B cell (primary cell): Measurements from ENCODE around the gene THRA. TPM values are rescaled to one million over a fixed set of nuclear protein-coding genes. Genes with fewer than 3 reads are reported as not detected.

Experiments used
- ATAC-seq: fragments of 200-7000 bp; cut with Tn5 transposase; one replicate; pipeline ENCODE4 v1.10.0; 2021; ENCODE audit warnings: low read depth, mild to moderate bottlenecking, moderate number of reproducible peaks, moderate library complexity
- CTCF ChIA-PET: fragments of 350-600 bp; sonication (Branson Sonifier 250); formaldehyde crosslinking; loops from one replicate; lab custom pipeline; 2021; ENCODE audit warnings: antibody characterized with exemption, inconsistent platforms; lab: Charles Lee
- POLR2A ChIA-PET: fragments of 350-600 bp; sonication (Branson Sonifier 250); formaldehyde crosslinking; loops from one replicate; lab custom pipeline; 2021; ENCODE audit warnings: antibody characterized with exemption; lab: Charles Lee
- DNase-seq: peaks from one replicate; pipeline ENCODE4 v3.0.0; 2013
- H2AFZ ChIP-seq: 2 replicates; pipeline ENCODE4 v1.6.1; 2012; ENCODE audit warnings: mild to moderate bottlenecking, low read depth, low read length; ENCODE audit not compliant: insufficient read depth, poor library complexity, severe bottlenecking
- H3K27ac ChIP-seq, 2 donors: 1 replicate in 1 of 2; 2 replicates in 1 of 2; pipeline ENCODE4 v1.5.1; 2012 to 2013; ENCODE audit warnings: low read length in 2 of 2, mild to moderate bottlenecking in 2 of 2, moderate library complexity in 1 of 2
- H3K27me3 ChIP-seq, 4 experiments: fragments of 200-600 bp in 1 of 4; sonication (generic) in 1 of 4; replicated peaks in 1 of 4; 1 replicate in 2 of 4; 2 replicates in 2 of 4; pipeline versions ENCODE4 v1.6.1 to v1.7.0; 2013 to 2016; ENCODE audit warnings: low read length in 3 of 4, mild to moderate bottlenecking in 2 of 4, mixed read lengths in 1 of 4, moderate library complexity in 1 of 4; ENCODE audit not compliant: insufficient read depth in 4 of 4, control insufficient read depth in 3 of 4; ENCODE audit errors: control extremely low read depth in 1 of 4
- H3K36me3 ChIP-seq, 2 experiments: replicated peaks in 1 of 2; 1 replicate in 1 of 2; 2 replicates in 1 of 2; pipeline versions ENCODE4 v1.6.1 to v1.7.1; 2013; ENCODE audit warnings: low read length in 1 of 2; ENCODE audit not compliant: insufficient read depth in 2 of 2, control insufficient read depth in 1 of 2; ENCODE audit errors: control extremely low read depth in 1 of 2, extremely low read depth in 1 of 2
- H3K4me1 ChIP-seq, 2 donors: fragments of 200-600 bp in 1 of 2; sonication (generic) in 1 of 2; 1 replicate in 1 of 2; 2 replicates in 1 of 2; pipeline versions ENCODE4 v1.5.1 to v1.6.1; 2013 to 2017; ENCODE audit warnings: low read length in 2 of 2; ENCODE audit not compliant: control insufficient read depth in 2 of 2, insufficient read depth in 2 of 2
- H3K4me2 ChIP-seq: replicated peaks from 2 replicates; pipeline ENCODE3; 2012; ENCODE audit warnings: mild to moderate bottlenecking, low read depth, low read length; ENCODE audit not compliant: poor library complexity, severe bottlenecking
- H3K4me3 ChIP-seq, 5 experiments: fragments of 200-600 bp in 1 of 5; sonication (generic) in 1 of 5; 1 replicate in 3 of 5; 2 replicates in 2 of 5; pipeline versions ENCODE4 v1.5.1 to v1.7.0; 2011 to 2016; ENCODE audit warnings: low read length in 4 of 5, mild to moderate bottlenecking in 4 of 5, low read depth in 2 of 5, control low read depth in 1 of 5, moderate library complexity in 1 of 5; ENCODE audit not compliant: insufficient read depth in 1 of 5; ENCODE audit errors: control extremely low read depth in 1 of 5, extremely low read depth in 1 of 5
- H3K79me2 ChIP-seq: fragments of 200-600 bp; sonication (generic); one replicate; pipeline ENCODE4 v1.6.0; 2016; ENCODE audit warnings: low read length; ENCODE audit not compliant: control insufficient read depth, insufficient read depth
- H3K9ac ChIP-seq: fragments of 200-600 bp; sonication (generic); 2 replicates; pipeline ENCODE4 v1.6.1; 2017; ENCODE audit warnings: mild to moderate bottlenecking, low read length, moderate library complexity
- H3K9me3 ChIP-seq, 3 donors: one replicate each; pipeline versions ENCODE4 v1.6.1 to v1.7.1; 2013; ENCODE audit warnings: low read length in 2 of 3; ENCODE audit not compliant: control insufficient read depth in 2 of 3, insufficient read depth in 1 of 3; ENCODE audit errors: control extremely low read depth in 1 of 3
- H4K20me1 ChIP-seq: 2 replicates; pipeline ENCODE4 v1.6.0; 2012; ENCODE audit warnings: mild to moderate bottlenecking, low read length; ENCODE audit not compliant: insufficient read depth, control insufficient read depth, poor library complexity, severe bottlenecking
- H3K27ac Mint-ChIP-seq: one replicate; pipeline ENCODE4 v1.8.0; 2021; ENCODE audit warnings: mixed read lengths
- H3K27me3 Mint-ChIP-seq: one replicate; pipeline ENCODE4 v1.8.0; 2021; ENCODE audit warnings: mixed read lengths
- H3K4me1 Mint-ChIP-seq: one replicate; pipeline ENCODE4 v1.8.0; 2021; ENCODE audit warnings: mixed read lengths
- H3K4me3 Mint-ChIP-seq: one replicate; pipeline ENCODE4 v1.8.0; 2021; ENCODE audit warnings: mixed read lengths
- H3K9me3 Mint-ChIP-seq: one replicate; pipeline ENCODE4 v1.8.0; 2022; ENCODE audit warnings: mixed read lengths; ENCODE audit not compliant: insufficient read depth
- CTCF ChIP-seq: fragments of 200-600 bp; IDR thresholded peaks from one replicate; pipeline ENCODE4 v1.8.0; 2022; ENCODE audit warnings: antibody characterized with exemption, mild to moderate bottlenecking
- EZH2 ChIP-seq: IDR thresholded peaks from 2 replicates; pipeline ENCODE4 v1.6.1; 2012; ENCODE audit warnings: borderline replicate concordance, low read depth, mild to moderate bottlenecking, moderate library complexity, low read length; ENCODE audit not compliant: insufficient read depth, poor library complexity, severe bottlenecking
- WGBS: methylation state at CpG from one replicate; pipeline ENCODE4 v1.1.5; 2013; ENCODE audit warnings: missing lambda C conversion rate; ENCODE audit not compliant: insufficient coverage; 5-methylcytosine and 5-hydroxymethylcytosine counted together
- intact Hi-C: fragments of 100-400 bp; cut with micrococcal nuclease; formaldehyde crosslinking; loops from one replicate; pipeline ENCODE4 v1.10.0; 2022
- polyA plus RNA-seq: library from polyadenylated mRNA; depleted of rRNA; stranded (reverse); fragments of >200 nt; gene quantifications from 2 replicates; pipeline ENCODE4 v1.2.3, GENCODE V29; 2012
- total RNA-seq, 2 donors: library from RNA; stranded (reverse); fragments of 120-200 nt in 1 of 2; gene quantifications; 1 replicate in 1 of 2; 2 replicates in 1 of 2; pipeline versions ENCODE4 v1.2.3 to v1.2.4, GENCODE V29; 2013 to 2022

Gene THRA
- total and polyA plus RNA-seq, 2 donors (not counting 1 experiment from before 2014, with no cell fraction given) = 8.0 to 17.1 TPM

GRCh38 chr17:40041196-40041595 lies 21.6 kb upstream of the THRA start:
- Histone ChIP-seq H3K27me3 (no peaks in the 10 kb centered on the region), H3K9me3 (no peaks in the 10 kb centered on the region), H3K27ac (no peak overlapping the region), H3K79me2 (no peaks in the 10 kb centered on the region), H3K9ac (no peak overlapping the region), H4K20me1 (no peaks in the 10 kb centered on the region), H3K4me1 (no peaks in the 10 kb centered on the region), H3K4me3 (no peak overlapping the region), H2AFZ (no peak overlapping the region), H3K4me2 (no peak overlapping the region), H3K36me3 (peaks cover 2 to 13% of the 10 kb centered on the region in 2 experiments)
- ChIA-PET CTCF (interaction anchor here (0.6 to 1.7 kb wide), 5 partner anchors 40 to 127 kb away, joined by 3 to 6 read pairs (median 4); no protein-coding TSS in a partner anchor), POLR2A (no interaction called here)
- no peaks in the 10 kb centered on the region for H3K9me3 Mint-ChIP-seq
- WGBS = 100% methylated on average over 2 of the region's 2 CpGs
- H3K27ac Mint-ChIP-seq = no peak overlapping the region
- no peaks in the 10 kb centered on the region for H3K4me1 Mint-ChIP-seq
- no peaks in the 10 kb centered on the region for H3K27me3 Mint-ChIP-seq
- TF ChIP-seq EZH2 (no peak), CTCF (no peak)
- DNase-seq = no peak
- ATAC-seq = no peak
- intact Hi-C loops = no loop called here
- H3K4me3 Mint-ChIP-seq = no peak overlapping the region

- TF ChIP-seq CTCF (no peak), EZH2 (no peak)
- Mint-ChIP-seq H3K4me1 (peaks cover 11% of the 10 kb centered on the region), H3K9me3 (no peaks in the 10 kb centered on the region), H3K27ac (no peak overlapping the region), H3K27me3 (peaks cover 8% of the 10 kb centered on the region), H3K4me3 (no peak overlapping the region)
- no peak overlapping the region for H3K4me2 ChIP-seq
- H3K4me1 ChIP-seq = peaks cover 10 to 15% of the 10 kb centered on the region in 2 donors
- ChIA-PET POLR2A (no interaction called here), CTCF (interaction anchor here (0.6 to 8.5 kb wide), 3 partner anchors 30 to 67 kb away, joined by 3 to 46 read pairs (median 3); no protein-coding TSS in a partner anchor)
- peaks cover 0 to 14% (median 2%) of the 10 kb centered on the region in 4 experiments for H3K27me3 ChIP-seq
- WGBS = 93% methylated on average over 3 of the region's 6 CpGs
- DNase-seq (no peak), ATAC-seq (no peak)
- no peaks in the 10 kb centered on the region for H3K9me3 ChIP-seq
- H3K4me3 ChIP-seq = no peak overlapping the region
- H3K27ac ChIP-seq = no peak overlapping the region
- H2AFZ ChIP-seq = no peak overlapping the region
- peaks cover 23% of the 10 kb centered on the region for H3K79me2 ChIP-seq
- no peaks in the 10 kb centered on the region for H4K20me1 ChIP-seq
- H3K36me3 ChIP-seq = peaks cover 3 to 7% of the 10 kb centered on the region in 2 experiments
- intact Hi-C loops = loop anchor here (10.0 kb wide), 1 partner anchor 102 kb away; no protein-coding TSS in a partner anchor
- H3K9ac ChIP-seq = no peak overlapping the region
These were observed 6.3 kb upstream of the THRA start for GRCh38 chr17:40056379-40057015.
